Spleen (tissue), 11 donors: ENCODE results near the gene POLH. TPM values are rescaled to one million over a fixed set of nuclear protein-coding genes. Genes with fewer than 3 reads are reported as not detected.
"Not testable (repeated sequence)": the region's sequence is repeated elsewhere in the genome, so short reads cannot be mapped to it uniquely, and the experiment has no call there.

Source experiments
- DNase-seq: peaks from one replicate; pipeline ENCODE4 v3.0.0-alpha.2; 2020
- H3K27ac ChIP-seq, 8 donors: fragments of 200-600 bp; sonication (generic) in 7 of 8; 1 replicate in 4 of 8; 2 replicates in 4 of 8; pipeline versions ENCODE4 v1.5.0 to v1.8.0; 2016 to 2021; ENCODE audit warnings: inconsistent platforms in 4 of 8, mild to moderate bottlenecking in 4 of 8, moderate library complexity in 1 of 8
- H3K27me3 ChIP-seq, 7 donors: fragments of 200-600 bp; sonication (generic) in 6 of 7; replicated peaks in 1 of 7; 1 replicate in 4 of 7; 2 replicates in 3 of 7; pipeline versions ENCODE4 v1.5.0 to v1.8.0; 2016 to 2021; ENCODE audit warnings: inconsistent platforms in 3 of 7, mild to moderate bottlenecking in 1 of 7
- H3K36me3 ChIP-seq, 6 donors: fragments of 200-600 bp; sonication (generic) in 5 of 6; 1 replicate in 4 of 6; 2 replicates in 2 of 6; pipeline versions ENCODE4 v1.5.0 to v1.8.0; 2016 to 2021; ENCODE audit warnings: inconsistent platforms in 2 of 6
- H3K4me1 ChIP-seq, 6 donors: fragments of 200-600 bp; sonication (generic) in 5 of 6; 1 replicate in 3 of 6; 2 replicates in 3 of 6; pipeline versions ENCODE4 v1.5.0 to v1.8.0; 2016 to 2021; ENCODE audit warnings: inconsistent platforms in 3 of 6
- H3K4me3 ChIP-seq, 8 donors: fragments of 200-600 bp; sonication (generic) in 7 of 8; 1 replicate in 4 of 8; 2 replicates in 4 of 8; pipeline versions ENCODE4 v1.5.0 to v1.8.0; 2016 to 2021; ENCODE audit warnings: inconsistent platforms in 4 of 8, mild to moderate bottlenecking in 4 of 8, moderate library complexity in 2 of 8
- H3K9me3 ChIP-seq, 8 donors: fragments of 200-600 bp; sonication (generic) in 7 of 8; 1 replicate in 4 of 8; 2 replicates in 4 of 8; pipeline versions ENCODE4 v1.5.0 to v1.8.0; 2016 to 2021; ENCODE audit warnings: inconsistent platforms in 4 of 8
- POLR2A ChIP-seq, 3 donors: fragments of 450-650 bp; IDR thresholded peaks; one replicate each; pipeline ENCODE4 v1.5.1; 2017; ENCODE audit warnings: antibody characterized with exemption in 3 of 3, mild to moderate bottlenecking in 1 of 3
- POLR2AphosphoS5 ChIP-seq, 3 donors: sonication (generic); formaldehyde crosslinking; IDR thresholded peaks; one replicate each; pipeline ENCODE4 v1.5.1; 2017; ENCODE audit warnings: antibody characterized with exemption in 3 of 3
- WGBS, 5 donors: extraction: QIAGEN DNeasy Blood & Tissue Kit in 3 of 5; methylation state at CpG; one replicate each; pipeline versions ENCODE4 v1.1.5 to v1.1.7; 2013 to 2018; 5-methylcytosine and 5-hydroxymethylcytosine counted together
- intact Hi-C: fragments of 100-400 bp; cut with DNase I; formaldehyde crosslinking; loops from one replicate; pipeline ENCODE4 v1.15.0; 2023; ENCODE audit warnings: low total_unique reads
- polyA plus RNA-seq, 3 donors: library from polyadenylated mRNA; stranded (reverse); fragments of 200-250 nt; gene quantifications; one replicate each; pipeline ENCODE4 v1.2.1, GENCODE V29; 2013
- total RNA-seq, 7 donors: library from RNA; depleted of rRNA in 3 of 7; stranded (reverse); fragments of >200 nt in 3 of 7; fragmentation: NEBNext Ultra II Directional in 4 of 7; extraction: Animal tissue kit (Norgen Biotek cat#: 25700) in 4 of 7; gene quantifications; one replicate each; pipeline versions ENCODE4 v1.1.0 to v1.2.1, GENCODE V29; 2016 to 2021
- TF ChIP-seq, protein P1 (sequence below), 11 experiments: fragments of 200-600 bp in 7 of 11; fragments of 450-650 bp in 4 of 11; sonication (generic) in 4 of 11; IDR thresholded peaks in 8 of 11; conservative IDR thresholded peaks in 3 of 11; 1 replicate in 7 of 11; 2 replicates in 4 of 11; pipeline versions ENCODE4 v1.4.0 to v1.8.0; 2016 to 2021; ENCODE audit warnings: antibody characterized with exemption in 11 of 11, inconsistent platforms in 4 of 11, mild to moderate bottlenecking in 1 of 11
- donor health status: healthy with polysubstance abuse.
- donor health status: DM: no; HTN: no; CAD: no; lungs with moderate emphysema.
- donor health status: DM: no; HTN: no; CAD: no.
- donor health status: Bipolar disorder and iron deficiency.
- donor health status: healthy.
- donor health status: DM: no; HTN: no; CAD: no.
- donor health status: DM: yes; HTN: yes; CAD: no.

POLH gene
- total and polyA plus RNA-seq, 10 donors, result 4.1 to 23.0 (median 12.2) TPM

GRCh38 chr6:43630980-43631619 lies 55.1 kb downstream of the POLH start:
- Histone ChIP-seq H3K27me3 (no peaks in the 10 kb centered on the region), H3K4me3 (no peak overlapping the region), H3K27ac (peak overlapping the region in 4 of 8 donors; percentile 9 to 99 (median 60)), H3K36me3 (peaks cover 0 to 5% (median 1%) of the 10 kb centered on the region in 6 donors), H3K4me1 (peaks cover 14 to 53% (median 39%) of the 10 kb centered on the region in 6 donors), H3K9me3 (no peaks in the 10 kb centered on the region)
- TF ChIP-seq, protein P1, sequence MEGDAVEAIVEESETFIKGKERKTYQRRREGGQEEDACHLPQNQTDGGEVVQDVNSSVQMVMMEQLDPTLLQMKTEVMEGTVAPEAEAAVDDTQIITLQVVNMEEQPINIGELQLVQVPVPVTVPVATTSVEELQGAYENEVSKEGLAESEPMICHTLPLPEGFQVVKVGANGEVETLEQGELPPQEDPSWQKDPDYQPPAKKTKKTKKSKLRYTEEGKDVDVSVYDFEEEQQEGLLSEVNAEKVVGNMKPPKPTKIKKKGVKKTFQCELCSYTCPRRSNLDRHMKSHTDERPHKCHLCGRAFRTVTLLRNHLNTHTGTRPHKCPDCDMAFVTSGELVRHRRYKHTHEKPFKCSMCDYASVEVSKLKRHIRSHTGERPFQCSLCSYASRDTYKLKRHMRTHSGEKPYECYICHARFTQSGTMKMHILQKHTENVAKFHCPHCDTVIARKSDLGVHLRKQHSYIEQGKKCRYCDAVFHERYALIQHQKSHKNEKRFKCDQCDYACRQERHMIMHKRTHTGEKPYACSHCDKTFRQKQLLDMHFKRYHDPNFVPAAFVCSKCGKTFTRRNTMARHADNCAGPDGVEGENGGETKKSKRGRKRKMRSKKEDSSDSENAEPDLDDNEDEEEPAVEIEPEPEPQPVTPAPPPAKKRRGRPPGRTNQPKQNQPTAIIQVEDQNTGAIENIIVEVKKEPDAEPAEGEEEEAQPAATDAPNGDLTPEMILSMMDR (IDR thresholded peaks at IDR 0.05 in 8 of 11, conservative IDR thresholded peaks at IDR 0.05 in 3 of 11), result no peak
- no peak for TF ChIP-seq POLR2AphosphoS5 (IDR thresholded peaks at IDR 0.05)
- no peak for TF ChIP-seq POLR2A (IDR thresholded peaks at IDR 0.05)
- DNase-seq, result no peak
- WGBS, 5 donors, result 91 to 100% (median 94%) methylated on average over 1 of the region's 1 CpG
- intact Hi-C loops, result no loop called here

GRCh38 chr6:43633002-43633401 lies 57.0 kb downstream of the POLH start:
- 92 to 94% (median 93%) methylated on average over 7 of the region's 7 CpGs for WGBS, 5 donors
- Histone ChIP-seq H3K36me3 (peaks cover 0 to 15% (median 5%) of the 10 kb centered on the region in 6 donors), H3K4me1 (peaks cover 19 to 53% (median 39%) of the 10 kb centered on the region in 6 donors)
- DNase-seq, H3K4me3 ChIP-seq, H3K9me3 ChIP-seq, H3K27me3 ChIP-seq, intact Hi-C loops, H3K27ac ChIP-seq: not testable (repeated sequence)

- H3K9me3 ChIP-seq, result no peaks in the 10 kb centered on the region
- DNase-seq, result no peak
- peak overlapping the region in 2 of 8 donors; percentile 79 to 81 for H3K4me3 ChIP-seq
- peaks cover 0 to 33% (median 18%) of the 10 kb centered on the region in 6 donors for H3K36me3 ChIP-seq
- TF ChIP-seq, protein P1 (IDR thresholded peaks at IDR 0.05 in 8 of 11, conservative IDR thresholded peaks at IDR 0.05 in 3 of 11), result no peak
- no peak for TF ChIP-seq POLR2AphosphoS5 (IDR thresholded peaks at IDR 0.05)
- TF ChIP-seq POLR2A (IDR thresholded peaks at IDR 0.05), result no peak
- H3K4me1 ChIP-seq, result peaks cover 31 to 62% (median 50%) of the 10 kb centered on the region in 6 donors
- intact Hi-C loops, result no loop called here
- peak overlapping the region in 6 of 8 donors; percentile 89 to 94 (median 90) for H3K27ac ChIP-seq
- 86 to 90% (median 88%) methylated on average over 9 of the region's 9 CpGs for WGBS, 5 donors
- no peaks in the 10 kb centered on the region for H3K27me3 ChIP-seq
Observed at GRCh38 chr6:43634702-43635303, 58.8 kb downstream of the POLH start.

DNA sequence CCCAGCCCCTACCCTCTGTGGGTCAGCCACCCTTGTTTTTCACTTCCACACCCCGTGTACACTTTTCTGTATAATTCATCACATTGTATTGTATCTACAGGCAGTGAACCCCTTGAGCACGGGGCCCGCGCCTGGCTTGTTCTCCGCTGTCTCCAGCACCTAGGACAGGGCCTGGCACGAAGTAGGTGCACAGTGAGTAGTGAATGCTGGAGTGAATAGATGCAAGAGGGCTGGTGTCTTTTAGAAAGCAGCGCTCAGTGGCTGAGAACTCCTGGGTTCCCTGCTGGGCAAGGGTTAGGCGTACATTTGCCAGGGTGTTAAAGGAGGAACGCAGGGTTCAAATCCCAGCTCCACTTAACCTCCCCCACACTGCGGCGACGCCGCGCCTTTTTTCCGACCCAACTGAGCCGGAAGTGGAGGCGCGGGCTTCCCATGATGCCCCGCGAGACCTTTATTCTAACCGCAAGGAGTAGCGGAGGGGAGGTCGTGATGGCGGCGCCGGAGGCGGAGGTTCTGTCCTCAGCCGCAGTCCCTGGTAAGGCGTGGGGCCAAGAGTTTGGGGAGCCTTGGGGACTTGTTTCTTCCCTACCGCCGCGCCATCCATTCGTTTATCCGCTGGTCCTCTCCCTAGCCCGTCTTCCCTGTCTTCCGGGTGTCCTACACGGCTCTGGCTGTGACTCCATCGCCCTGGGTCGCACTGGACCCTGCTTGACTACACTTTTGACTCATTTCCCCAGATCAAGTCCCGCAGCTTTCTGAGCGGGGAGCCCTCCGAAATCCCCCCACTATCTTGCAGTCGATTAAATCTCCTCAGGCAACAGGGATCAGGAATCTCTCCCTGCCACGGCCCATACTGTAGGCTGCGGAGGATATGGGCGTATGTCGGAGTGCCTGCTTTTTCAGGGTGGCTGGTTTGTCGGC lies 59.7 kb downstream of the POLH start, which contains the start of gene MAD2L1BP:
Gene MAD2L1BP, plus strand, starts transcription at position 454 of the 921 bp plus-strand sequence. Its CDS starts 36 bp downstream, at position 490.
- H3K27ac ChIP-seq, result peak within 1 kb of the TSS; percentile 79 to 94 (median 90)
- intact Hi-C loops, result no loop called here
- TF ChIP-seq POLR2A (IDR thresholded peaks at IDR 0.05) (peak in 1 of 3 donors; percentile 51), POLR2AphosphoS5 (IDR thresholded peaks at IDR 0.05) (peak; percentile 93 to 95 (median 94))
- TF ChIP-seq, protein P1 (IDR thresholded peaks at IDR 0.05 in 8 of 11, conservative IDR thresholded peaks at IDR 0.05 in 3 of 11), result peak in 1 of 11 experiments; percentile 11
- DNase-seq, result peak; percentile 95
- 3 to 5% (median 4%) methylated on average over 48 of the region's 48 CpGs for WGBS, 5 donors
- no peaks in the 10 kb centered on the region for H3K9me3 ChIP-seq
- H3K4me1 ChIP-seq, result peaks cover 27 to 62% (median 42%) of the 10 kb centered on the region in 6 donors
- H3K27me3 ChIP-seq, result no peaks in the 10 kb centered on the region
- H3K36me3 ChIP-seq, result peaks cover 0 to 41% (median 26%) of the 10 kb centered on the region in 6 donors
- H3K4me3 ChIP-seq, result peak within 1 kb of the TSS; percentile 61 to 83 (median 79)
